K562 (cell line): ENCODE measurements around the gene RNF145. TPM values are rescaled to one million over a fixed set of nuclear protein-coding genes. Genes with fewer than 3 reads are reported as not detected.

Experiments
- ATAC-seq: fragments of 200-7000 bp; cut with Tn5 transposase; 3 replicates; pipeline ENCODE4 v1.9.1; 2020; ENCODE audit warnings: moderate library complexity
- BruUV-seq: library from RNA; stranded (reverse); fragments of 400-500 nt; replicated peaks from 2 replicates; lab custom pipeline; 2021; lab: Mats Ljungman, UMichigan
- CTCF ChIA-PET: fragments of 300-600 bp; formaldehyde crosslinking; extraction: SDS; loops from one replicate; lab custom pipeline; 2021; ENCODE audit warnings: low intra/inter-chr PET ratio; lab: Yijun Ruan, JAX
- POLR2A ChIA-PET: fragments of 300-600, 350-650 bp; sonication (Branson Sonifier 250); formaldehyde crosslinking; extraction: SDS; loops from one replicate; lab custom pipeline; 2021; ENCODE audit warnings: antibody characterized with exemption, inconsistent platforms; lab: Yijun Ruan, JAX
- DNase-seq, 4 experiments: peaks; one replicate each; pipeline versions ENCODE4 v3.0.0 to v3.0.0-alpha.2; 2011 to 2018; ENCODE audit warnings: low spot score in 3 of 4, mixed read lengths in 3 of 4; ENCODE audit errors: extremely low read depth in 1 of 4
- FAIRE-seq: peaks from 2 replicates; lab custom pipeline; 2011; peaks lifted over from hg19 to GRCh38; lab: Jason Lieb, UNC
- H2AFZ ChIP-seq: 2 replicates; pipeline ENCODE4 v1.6.0; 2011; ENCODE audit warnings: low read depth, low read length, control low read depth, inconsistent platforms
- H3K27ac ChIP-seq: fragments of 200-600 bp; 3 replicates; pipeline ENCODE4 v1.8.0; 2011; ENCODE audit warnings: low read depth, mild to moderate bottlenecking, control low read depth, inconsistent platforms, low read length, moderate library complexity, mixed read lengths; ENCODE audit errors: extremely low read depth
- H3K27me3 ChIP-seq, 2 experiments: fragments of 300-600 bp in 1 of 2; 2 replicates in 1 of 2; 3 replicates in 1 of 2; pipeline versions ENCODE4 v1.6.0 to v1.8.0; 2011; ENCODE audit warnings: inconsistent platforms in 2 of 2, low read length in 2 of 2, mild to moderate bottlenecking in 1 of 2, mixed read lengths in 1 of 2, moderate library complexity in 1 of 2; ENCODE audit not compliant: control insufficient read depth in 2 of 2, insufficient read depth in 2 of 2
- H3K36me3 ChIP-seq: fragments of 300-600 bp; 3 replicates; pipeline ENCODE4 v1.8.0; 2011; ENCODE audit warnings: mild to moderate bottlenecking, low read length, inconsistent platforms; ENCODE audit not compliant: control insufficient read depth, insufficient read depth
- H3K4me1 ChIP-seq, 2 experiments: fragments of 200-600 bp in 1 of 2; replicated peaks in 1 of 2; 2 replicates in 1 of 2; 3 replicates in 1 of 2; pipeline versions ENCODE4 v1.5.1 to v1.8.0; 2011; ENCODE audit warnings: inconsistent platforms in 2 of 2, low read length in 2 of 2, mild to moderate bottlenecking in 1 of 2, mixed read lengths in 1 of 2, moderate library complexity in 1 of 2; ENCODE audit not compliant: control insufficient read depth in 2 of 2, insufficient read depth in 2 of 2
- H3K4me2 ChIP-seq: 2 replicates; pipeline ENCODE4 v1.6.1; 2011; ENCODE audit warnings: low read length, control low read depth, inconsistent platforms, mixed read lengths; ENCODE audit not compliant: insufficient read depth
- H3K4me3 ChIP-seq: fragments of 200-600 bp; sonication (generic), shearing (Covaris generic); 2 replicates; pipeline ENCODE4 v1.5.1; 2016; ENCODE audit warnings: control low read depth, inconsistent platforms
- H3K79me2 ChIP-seq: fragments of 200-600 bp; 3 replicates; pipeline ENCODE4 v1.8.0; 2011; ENCODE audit warnings: low read length, inconsistent platforms; ENCODE audit not compliant: control insufficient read depth, insufficient read depth
- H3K9ac ChIP-seq, 2 experiments: 2 replicates each; pipeline versions ENCODE4 v1.6.0 to v1.6.1; 2011; ENCODE audit warnings: low read depth in 2 of 2, low read length in 2 of 2, control low read depth in 1 of 2, inconsistent platforms in 1 of 2, mild to moderate bottlenecking in 1 of 2, mixed read lengths in 1 of 2; ENCODE audit not compliant: insufficient read depth in 1 of 2
- H3K9me1 ChIP-seq: one replicate; pipeline ENCODE4 v1.6.0; 2011; ENCODE audit warnings: inconsistent platforms, mild to moderate bottlenecking, low read length, moderate library complexity; ENCODE audit not compliant: control insufficient read depth, insufficient read depth
- H3K9me3 ChIP-seq: replicated peaks from 2 replicates; pipeline ENCODE4 v1.5.1; 2011; ENCODE audit warnings: low read depth, low read length, inconsistent platforms; ENCODE audit not compliant: control insufficient read depth, insufficient read depth
- H4K20me1 ChIP-seq: replicated peaks from 2 replicates; pipeline ENCODE4 v1.6.1; 2011; ENCODE audit warnings: low read length, inconsistent platforms, mixed read lengths; ENCODE audit not compliant: control insufficient read depth, insufficient read depth
- ARID2 ChIP-seq: fragments of 450-650 bp; IDR thresholded peaks from 2 replicates; pipeline ENCODE4 v1.6.1; 2017; ENCODE audit warnings: antibody characterized with exemption, mild to moderate bottlenecking
- BACH1 ChIP-seq: fragments of 200-800 bp; sonication (Bioruptor generic); IDR thresholded peaks from 2 replicates; pipeline ENCODE4 v1.6.1; 2016; ENCODE audit warnings: missing genetic modification characterization, missing compliant biosample characterization
- HDAC2 ChIP-seq: fragments of 450-650 bp; IDR thresholded peaks from 2 replicates; pipeline ENCODE4 v1.6.1; 2016; ENCODE audit warnings: mild to moderate bottlenecking
- IRF9 ChIP-seq: fragments of 450-650 bp; IDR thresholded peaks from 2 replicates; pipeline ENCODE4 v1.6.1; 2016; ENCODE audit warnings: missing biosample characterization, missing genetic modification characterization
- JUNB ChIP-seq: fragments of 450-650 bp; formaldehyde crosslinking; conservative IDR thresholded peaks from 2 replicates; pipeline ENCODE4 v1.4.0; 2020; ENCODE audit warnings: mild to moderate bottlenecking
- KLF16 ChIP-seq: IDR thresholded peaks from 2 replicates; pipeline ENCODE4 v1.6.1; 2016; ENCODE audit warnings: antibody characterized with exemption
- MEIS2 ChIP-seq: fragments of 450-650 bp; IDR thresholded peaks from 2 replicates; pipeline ENCODE4 v1.6.1; 2014; ENCODE audit warnings: mild to moderate bottlenecking; ENCODE audit not compliant: partially characterized antibody
- POLR3A ChIP-seq: IDR thresholded peaks from 2 replicates; pipeline ENCODE4 v1.6.1; 2011; ENCODE audit warnings: borderline replicate concordance, mild to moderate bottlenecking, moderate library complexity; ENCODE audit not compliant: insufficient read length, insufficient read depth; ENCODE audit errors: extremely low read depth
- RBBP5 ChIP-seq: fragments of 200-600 bp; sonication (generic); IDR thresholded peaks from 2 replicates; pipeline ENCODE4 v1.6.1; 2012; ENCODE audit warnings: borderline replicate concordance, mild to moderate bottlenecking, low read length, control low read depth, inconsistent platforms; ENCODE audit not compliant: insufficient read depth, poor library complexity, severe bottlenecking
- RBM39 ChIP-seq: fragments of 200-400 bp; formaldehyde crosslinking; optimal IDR thresholded peaks from 2 replicates; pipeline ENCODE3; 2018; ENCODE audit warnings: low read depth, low read length
- SMAD2 ChIP-seq: fragments of 150-350 bp; IDR thresholded peaks from 2 replicates; pipeline ENCODE4 v1.6.1; 2014; ENCODE audit warnings: low read depth, mild to moderate bottlenecking, low read length
- TCF3 ChIP-seq: sonication (generic); formaldehyde crosslinking; IDR thresholded peaks from 2 replicates; pipeline ENCODE4 v1.4.0; 2020; ENCODE audit warnings: mild to moderate bottlenecking, missing genetic modification reagents
- ZFX ChIP-seq: sonication (generic); formaldehyde crosslinking; IDR thresholded peaks from 2 replicates; pipeline ENCODE4 v1.8.0; 2022; ENCODE audit warnings: mild to moderate bottlenecking, missing genetic modification reagents, moderate library complexity
- ZNF274 ChIP-seq: IDR thresholded peaks from 2 replicates; pipeline ENCODE4 v1.6.1; 2011; ENCODE audit warnings: low read depth, mild to moderate bottlenecking, low read length, moderate library complexity, borderline replicate concordance
- ZNF431 ChIP-seq: sonication (generic); formaldehyde crosslinking; IDR thresholded peaks from 2 replicates; pipeline ENCODE4 v1.8.0; 2022; ENCODE audit warnings: mild to moderate bottlenecking, missing genetic modification reagents
- ZNF766 ChIP-seq: fragments of 200-800 bp; sonication (Bioruptor generic); conservative IDR thresholded peaks from 2 replicates; pipeline ENCODE4 v1.6.1; 2016; ENCODE audit warnings: missing genetic modification characterization, missing compliant biosample characterization
- WGBS: fragments of 100-300 bp; shearing (Covaris generic); methylation state at CpG from one replicate; pipeline ENCODE4 v1.1.6; 2016; ENCODE audit warnings: low coverage, mixed read lengths; ENCODE audit not compliant: insufficient coverage; ENCODE audit errors: missing lambda C conversion rate; 5-methylcytosine and 5-hydroxymethylcytosine counted together
- in situ Hi-C: fragments of 300-500 bp; cut with MboI; formaldehyde crosslinking; loops from 4 replicates; pipeline ENCODE4 v1.15.0; 2018; ENCODE audit warnings: inconsistent platforms, mixed read lengths
- intact Hi-C: fragments of 100-400 bp; cut with micrococcal nuclease; formaldehyde crosslinking; loops from 2 replicates; pipeline ENCODE4 v1.14.2; 2022
- polyA plus RNA-seq, 8 experiments: library from polyadenylated mRNA; depleted of rRNA in 4 of 8; stranded (reverse) in 5 of 8; unstranded in 3 of 8; fragments of >200 nt; fragmentation: Nextera tagmentation in 2 of 8; fragmentation: Illumina TruSeq in 1 of 8; extraction: Ambion mirVana in 2 of 8; extraction: Trizol in 1 of 8; gene quantifications; 2 replicates each; pipeline versions ENCODE4 v1.2.1 to v1.2.3, GENCODE V29; 2011 to 2014; ENCODE audit warnings: inconsistent platforms in 1 of 8, missing spikeins in 1 of 8
- total RNA-seq, 7 experiments: library from RNA; depleted of rRNA in 6 of 7; stranded (reverse); fragments of >200 nt in 6 of 7; fragmentation: Illumina TruSeq in 2 of 7; extraction: Trizol in 2 of 7; gene quantifications; 2 replicates each; pipeline versions ENCODE4 v1.2.1 to v1.2.3, GENCODE V29; 2011 to 2021; ENCODE audit warnings: low replicate concordance in 1 of 7

Gene RNF145
- total and polyA plus RNA-seq, 9 of the 15 experiments (the other 6 are each of a cell fraction or from before 2014, with no cell fraction given), result 13.6 to 40.7 (median 25.4) TPM

- ATAC-seq (no peak), FAIRE-seq (no peak), DNase-seq (no peak)
- WGBS, result 95% methylated on average over 2 of the region's 2 CpGs
- Histone ChIP-seq H3K4me1 (no peaks in the 10 kb centered on the region), H3K9ac (no peak overlapping the region), H3K4me3 (no peak overlapping the region), H3K27ac (no peak overlapping the region), H3K9me1 (no peaks in the 10 kb centered on the region), H3K36me3 (peaks cover 82% of the 10 kb centered on the region), H4K20me1 (no peaks in the 10 kb centered on the region), H3K9me3 (no peaks in the 10 kb centered on the region), H3K79me2 (0 out of 3 replicates have a peak, but pooled peaks cover 2% of the 10 kb centered on the region), H3K4me2 (no peak overlapping the region), H3K27me3 (no peaks in the 10 kb centered on the region), H2AFZ (no peak overlapping the region)
- in situ Hi-C loops, result loop anchor here (10.0 to 25.0 kb wide), 2 partner anchors 261 to 824 kb away; no protein-coding TSS in a partner anchor
- BruUV-seq, result no TSS peak
- TF ChIP-seq BACH1 (tag) (no peak), HDAC2 (no peak), POLR3A (no peak)
- ChIA-PET CTCF (no interaction called here), POLR2A (interaction anchor here (1.7 kb wide), 1 partner anchor 11 kb away, joined by 3 read pairs; no protein-coding TSS in a partner anchor)
- intact Hi-C loops, result no loop called here
These were observed 45.7 kb downstream of the RNF145 start for GRCh38 chr5:159163701-159164046.

- no peak overlapping the region for H3K4me2 ChIP-seq
- 85% methylated on average over 1 of the region's 1 CpG for WGBS
- no peaks in the 10 kb centered on the region for H3K9me3 ChIP-seq
- in situ Hi-C loops, result loop anchor here (10.0 to 25.0 kb wide), 2 partner anchors 262 to 824 kb away; no protein-coding TSS in a partner anchor
- ATAC-seq, result no peak
- peak; percentile 37 for FAIRE-seq
- H3K9ac ChIP-seq, result no peak overlapping the region
- POLR2A ChIA-PET, result interaction anchor here (1.7 kb wide), 1 partner anchor 11 kb away, joined by 3 read pairs; no protein-coding TSS in a partner anchor
- H2AFZ ChIP-seq, result no peak overlapping the region
- 0 out of 2 replicates have a peak, but pooled peaks cover 1% of the 10 kb centered on the region for H4K20me1 ChIP-seq
- peaks cover 83% of the 10 kb centered on the region for H3K36me3 ChIP-seq
- intact Hi-C loops, result no loop called here
- H3K4me1 ChIP-seq, result no peaks in the 10 kb centered on the region
- no TSS peak for BruUV-seq
- CTCF ChIA-PET, result no interaction called here
- H3K4me3 ChIP-seq, result no peak overlapping the region
- 0 out of 3 replicates have a peak, but pooled peaks cover 2% of the 10 kb centered on the region for H3K79me2 ChIP-seq
- no peak overlapping the region for H3K27ac ChIP-seq
- no peak for DNase-seq
- no peaks in the 10 kb centered on the region for H3K9me1 ChIP-seq
- H3K27me3 ChIP-seq, result no peaks in the 10 kb centered on the region
- TF ChIP-seq KLF16 (no peak), ZNF766 (CRISPR knock-in tag) (no peak), RBBP5 (no peak), RBM39 (no peak), SMAD2 (no peak), MEIS2 (no peak), ARID2 (no peak), ZNF274 (no peak), IRF9 (no peak), ZFX (CRISPR knock-in tag) (no peak), JUNB (CRISPR knock-in tag) (no peak), TCF3 (no peak), ZNF431 (no peak)
These were observed 46.2 kb downstream of the RNF145 start for GRCh38 chr5:159163027-159163700.
